WTC11 (cell line): Measurements from ENCODE around the gene RNPEPL1. TPM values are rescaled to one million over a fixed set of nuclear protein-coding genes. Genes with fewer than 3 reads are reported as not detected.

Experiments
- ATAC-seq: fragments of 200-7000 bp; cut with Tn5 transposase; 2 replicates; pipeline ENCODE4 v1.10.0; 2021; ENCODE audit warnings: mild to moderate bottlenecking, moderate library complexity
- CTCF ChIA-PET: fragments of 300-600 bp; sonication (Branson Sonifier 250); formaldehyde crosslinking; loops from one replicate; lab custom pipeline; 2021; ENCODE audit warnings: antibody characterized with exemption; lab: Charles Lee
- POLR2A ChIA-PET: fragments of 350-600 bp; sonication (Branson Sonifier 250); formaldehyde crosslinking; loops from one replicate; lab custom pipeline; 2021; ENCODE audit warnings: antibody characterized with exemption; lab: Charles Lee
- DNase-seq: peaks from one replicate; pipeline ENCODE4 v3.0.0; 2021; ENCODE audit warnings: low spot score
- H3K27ac Mint-ChIP-seq: 2 replicates; pipeline ENCODE4 v1.8.0; 2021; ENCODE audit warnings: mixed read lengths
- H3K27me3 Mint-ChIP-seq: 2 replicates; pipeline ENCODE4 v1.8.0; 2021; ENCODE audit warnings: low read depth, mild to moderate bottlenecking, moderate library complexity, mixed read lengths
- H3K36me3 Mint-ChIP-seq: 2 replicates; pipeline ENCODE4 v1.8.0; 2021; ENCODE audit warnings: mixed read lengths
- H3K4me1 Mint-ChIP-seq: 2 replicates; pipeline ENCODE4 v1.8.0; 2022; ENCODE audit warnings: mixed read lengths
- H3K4me3 Mint-ChIP-seq: 2 replicates; pipeline ENCODE4 v1.8.0; 2021; ENCODE audit warnings: mild to moderate bottlenecking, moderate library complexity, mixed read lengths
- H3K9me3 Mint-ChIP-seq: 2 replicates; pipeline ENCODE4 v1.8.0; 2021; ENCODE audit warnings: mixed read lengths
- CREB1 ChIP-seq: sonication (generic); formaldehyde crosslinking; IDR thresholded peaks from 2 replicates; pipeline ENCODE4 v1.8.0; 2023; ENCODE audit warnings: mild to moderate bottlenecking, missing genetic modification reagents
- E2F4 ChIP-seq: sonication (generic); formaldehyde crosslinking; IDR thresholded peaks from 2 replicates; pipeline ENCODE4 v1.8.1; 2022; ENCODE audit warnings: low read depth, mild to moderate bottlenecking, moderate library complexity, missing genetic modification reagents, borderline replicate concordance
- FOXP1 ChIP-seq: sonication (generic); formaldehyde crosslinking; IDR thresholded peaks from 2 replicates; pipeline ENCODE4 v1.8.0; 2022; ENCODE audit warnings: missing genetic modification reagents, mild to moderate bottlenecking, moderate library complexity, borderline replicate concordance
- JUN ChIP-seq: sonication (generic); formaldehyde crosslinking; IDR thresholded peaks from 2 replicates; pipeline ENCODE4 v1.8.0; 2023; ENCODE audit warnings: mild to moderate bottlenecking, missing genetic modification reagents
- MYBL2 ChIP-seq: sonication (generic); formaldehyde crosslinking; IDR thresholded peaks from 2 replicates; pipeline ENCODE4 v1.8.1; 2023; ENCODE audit warnings: mild to moderate bottlenecking, moderate library complexity, missing genetic modification reagents
- NFATC4 ChIP-seq: fragments of 250-450 bp; sonication (Bioruptor Pico); IDR thresholded peaks from 2 replicates; pipeline ENCODE4 v1.9.0; 2021; ENCODE audit warnings: mild to moderate bottlenecking
- NR2C2 ChIP-seq: sonication (generic); formaldehyde crosslinking; IDR thresholded peaks from 2 replicates; pipeline ENCODE4 v1.8.0; 2022; ENCODE audit warnings: mild to moderate bottlenecking, missing genetic modification reagents
- PRRX2 ChIP-seq: fragments of 250-450 bp; sonication (Bioruptor Pico); IDR thresholded peaks from 2 replicates; pipeline ENCODE4 v1.8.0; 2021; ENCODE audit warnings: mild to moderate bottlenecking
- TP53 ChIP-seq: sonication (generic); formaldehyde crosslinking; IDR thresholded peaks from 2 replicates; pipeline ENCODE4 v1.8.1; 2023; ENCODE audit warnings: mild to moderate bottlenecking, missing genetic modification reagents
- USF1 ChIP-seq: sonication (generic); formaldehyde crosslinking; IDR thresholded peaks from 2 replicates; pipeline ENCODE4 v1.8.0; 2022; ENCODE audit warnings: mild to moderate bottlenecking, missing genetic modification reagents
- ZNF423 ChIP-seq: fragments of 250-450 bp; sonication (Bioruptor Pico); IDR thresholded peaks from 2 replicates; pipeline ENCODE4 v2.1.2; 2022; ENCODE audit warnings: mild to moderate bottlenecking, moderate library complexity
- ZNF425 ChIP-seq: fragments of 250-450 bp; sonication (Bioruptor Pico); conservative IDR thresholded peaks from 2 replicates; pipeline ENCODE4 v1.9.0; 2021; ENCODE audit warnings: mild to moderate bottlenecking
- ZNF532 ChIP-seq: fragments of 250-450 bp; sonication (Bioruptor Pico); IDR thresholded peaks from 2 replicates; pipeline ENCODE4 v1.9.0; 2021; ENCODE audit warnings: mild to moderate bottlenecking, borderline replicate concordance
- total RNA-seq: library from RNA; stranded (reverse); gene quantifications from 3 replicates; pipeline ENCODE4 v1.2.3, GENCODE V29; 2021
- TF ChIP-seq, protein P1 (sequence below): sonication (generic); formaldehyde crosslinking; IDR thresholded peaks from 2 replicates; pipeline ENCODE4 v1.8.0; 2022; ENCODE audit warnings: mild to moderate bottlenecking, missing genetic modification reagents
- TF ChIP-seq, protein P2 (sequence below): sonication (generic); formaldehyde crosslinking; IDR thresholded peaks from 2 replicates; pipeline ENCODE4 v1.8.0; 2023; ENCODE audit warnings: missing genetic modification reagents, mild to moderate bottlenecking, borderline replicate concordance

Gene RNPEPL1
- total RNA-seq, 1 experiment from 2014 or later = 18.8 TPM

DNA sequence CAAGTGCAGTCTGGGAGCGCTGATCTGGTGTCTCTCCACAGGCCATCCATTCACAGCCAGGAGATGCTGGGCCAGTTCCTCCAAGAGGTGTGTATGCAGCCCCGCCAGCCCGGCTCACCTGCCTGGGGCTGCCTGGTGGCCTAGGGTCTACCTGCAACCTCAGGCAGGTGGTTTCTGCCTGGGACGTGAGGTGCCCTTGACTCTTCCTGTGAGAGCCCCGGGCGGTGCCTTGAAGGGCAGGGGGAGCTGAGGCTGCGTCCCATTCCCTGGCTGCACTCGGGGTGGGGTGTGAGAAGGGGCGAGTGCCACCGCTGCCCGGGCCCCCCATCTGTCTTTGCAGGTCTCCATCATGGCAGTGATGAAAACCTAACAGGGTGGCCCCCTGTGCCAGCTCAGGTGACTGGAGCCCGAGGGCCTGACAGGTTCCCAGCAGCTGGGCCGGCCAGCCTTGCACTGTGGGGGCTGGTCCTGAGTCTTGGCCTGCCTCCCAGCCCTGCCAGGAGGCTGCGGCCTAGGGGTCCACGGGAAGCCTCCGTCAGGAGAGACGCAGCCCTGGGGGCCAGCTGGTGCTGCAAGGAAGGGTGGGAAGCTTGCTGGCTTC lies 30.1 kb downstream of the RNPEPL1 start (continued):
- no peak for TF ChIP-seq USF1
- no peak for TF ChIP-seq ZNF423 (CRISPR knock-in tag)
- no peak for TF ChIP-seq MYBL2
- no peak for TF ChIP-seq ZNF532 (CRISPR knock-in tag)
- TF ChIP-seq ZNF425 (CRISPR knock-in tag) = no peak

GRCh38 chr2:240599141-240599583 lies 30.9 kb downstream of the RNPEPL1 start:
- no peaks in the 10 kb centered on the region for H3K9me3 Mint-ChIP-seq
- TF ChIP-seq FOXP1 (CRISPR knock-in tag) (no peak), TP53 (CRISPR knock-in tag) (no peak), CREB1 (CRISPR knock-in tag) (no peak)
- TF ChIP-seq, all 79 proteins: peak for 0
- H3K4me1 Mint-ChIP-seq = no peaks in the 10 kb centered on the region
- no peaks in the 10 kb centered on the region for H3K36me3 Mint-ChIP-seq
- H3K27ac Mint-ChIP-seq = no peak overlapping the region
- ATAC-seq = no peak
- ChIA-PET CTCF (no interaction called here), POLR2A (no interaction called here)
- no peaks in the 10 kb centered on the region for H3K27me3 Mint-ChIP-seq
- DNase-seq = no peak
- no peak overlapping the region for H3K4me3 Mint-ChIP-seq

- H3K27ac Mint-ChIP-seq = no peak overlapping the region
- TF ChIP-seq, protein P1, sequence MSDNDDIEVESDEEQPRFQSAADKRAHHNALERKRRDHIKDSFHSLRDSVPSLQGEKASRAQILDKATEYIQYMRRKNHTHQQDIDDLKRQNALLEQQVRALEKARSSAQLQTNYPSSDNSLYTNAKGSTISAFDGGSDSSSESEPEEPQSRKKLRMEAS (CRISPR knock-in tag) = no peak
- no peaks in the 10 kb centered on the region for H3K27me3 Mint-ChIP-seq
- DNase-seq (no peak), ATAC-seq (no peak)
- no peaks in the 10 kb centered on the region for H3K36me3 Mint-ChIP-seq
- no peak overlapping the region for H3K4me3 Mint-ChIP-seq
- CTCF ChIA-PET = interaction anchor here (1.9 kb wide), 1 partner anchor 21 kb away, joined by 4 read pairs; no protein-coding TSS in a partner anchor
- POLR2A ChIA-PET = no interaction called here
- H3K9me3 Mint-ChIP-seq = no peaks in the 10 kb centered on the region
- H3K4me1 Mint-ChIP-seq = no peaks in the 10 kb centered on the region
These were observed 32.2 kb downstream of the RNPEPL1 start for GRCh38 chr2:240600451-240600961.

DNA sequence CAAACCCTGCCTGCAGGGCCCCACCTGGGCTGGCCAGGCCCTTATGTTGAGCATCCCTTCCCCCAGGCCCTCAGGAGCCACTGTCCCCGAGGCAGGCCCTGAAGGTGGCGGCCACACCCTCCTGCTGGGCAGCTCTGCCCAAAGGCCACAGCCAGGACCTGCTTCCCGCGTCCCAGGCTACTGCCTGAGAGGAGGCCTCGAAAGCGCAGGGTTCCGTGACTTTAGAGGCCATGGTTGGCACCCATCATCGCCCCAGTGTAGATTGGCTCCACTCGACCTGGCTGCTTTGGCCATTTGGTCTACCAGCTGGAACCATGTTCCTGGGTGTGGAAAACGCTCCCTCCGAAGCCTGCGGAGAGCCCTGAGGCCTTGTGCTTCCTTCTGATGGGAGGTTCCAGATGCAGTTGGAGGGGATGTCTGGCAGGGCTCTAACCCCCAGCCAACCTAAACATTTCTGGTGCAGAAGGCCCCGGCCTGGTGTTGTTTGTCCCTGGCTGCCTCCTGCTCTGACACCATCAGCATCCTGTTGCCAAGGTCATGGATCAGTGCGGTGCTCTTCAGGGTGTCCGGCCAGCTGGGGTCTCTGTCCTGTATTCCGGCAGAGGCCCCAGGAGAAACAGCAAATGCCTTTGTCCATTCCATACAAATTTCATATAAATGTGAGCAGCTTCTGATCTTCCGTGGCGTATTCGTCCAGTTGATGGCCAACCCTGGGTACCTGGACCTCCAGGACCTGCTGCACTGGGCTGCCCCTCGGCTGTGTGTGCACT lies 33.0 kb downstream of the RNPEPL1 start:
- no peak for DNase-seq
- no peak for ATAC-seq
- Mint-ChIP-seq H3K27ac (no peak overlapping the region), H3K27me3 (no peaks in the 10 kb centered on the region), H3K4me1 (no peaks in the 10 kb centered on the region), H3K36me3 (no peaks in the 10 kb centered on the region), H3K4me3 (no peak overlapping the region), H3K9me3 (no peaks in the 10 kb centered on the region)
- ChIA-PET CTCF (interaction anchor here (1.9 kb wide), 1 partner anchor 22 kb away, joined by 4 read pairs; no protein-coding TSS in a partner anchor), POLR2A (no interaction called here)
- TF ChIP-seq NFATC4 (CRISPR knock-in tag) (no peak), E2F4 (CRISPR knock-in tag) (no peak), TP53 (CRISPR knock-in tag) (no peak), JUN (CRISPR knock-in tag) (no peak), PRRX2 (CRISPR knock-in tag) (no peak), NR2C2 (CRISPR knock-in tag) (no peak)
- TF ChIP-seq, protein P2, sequence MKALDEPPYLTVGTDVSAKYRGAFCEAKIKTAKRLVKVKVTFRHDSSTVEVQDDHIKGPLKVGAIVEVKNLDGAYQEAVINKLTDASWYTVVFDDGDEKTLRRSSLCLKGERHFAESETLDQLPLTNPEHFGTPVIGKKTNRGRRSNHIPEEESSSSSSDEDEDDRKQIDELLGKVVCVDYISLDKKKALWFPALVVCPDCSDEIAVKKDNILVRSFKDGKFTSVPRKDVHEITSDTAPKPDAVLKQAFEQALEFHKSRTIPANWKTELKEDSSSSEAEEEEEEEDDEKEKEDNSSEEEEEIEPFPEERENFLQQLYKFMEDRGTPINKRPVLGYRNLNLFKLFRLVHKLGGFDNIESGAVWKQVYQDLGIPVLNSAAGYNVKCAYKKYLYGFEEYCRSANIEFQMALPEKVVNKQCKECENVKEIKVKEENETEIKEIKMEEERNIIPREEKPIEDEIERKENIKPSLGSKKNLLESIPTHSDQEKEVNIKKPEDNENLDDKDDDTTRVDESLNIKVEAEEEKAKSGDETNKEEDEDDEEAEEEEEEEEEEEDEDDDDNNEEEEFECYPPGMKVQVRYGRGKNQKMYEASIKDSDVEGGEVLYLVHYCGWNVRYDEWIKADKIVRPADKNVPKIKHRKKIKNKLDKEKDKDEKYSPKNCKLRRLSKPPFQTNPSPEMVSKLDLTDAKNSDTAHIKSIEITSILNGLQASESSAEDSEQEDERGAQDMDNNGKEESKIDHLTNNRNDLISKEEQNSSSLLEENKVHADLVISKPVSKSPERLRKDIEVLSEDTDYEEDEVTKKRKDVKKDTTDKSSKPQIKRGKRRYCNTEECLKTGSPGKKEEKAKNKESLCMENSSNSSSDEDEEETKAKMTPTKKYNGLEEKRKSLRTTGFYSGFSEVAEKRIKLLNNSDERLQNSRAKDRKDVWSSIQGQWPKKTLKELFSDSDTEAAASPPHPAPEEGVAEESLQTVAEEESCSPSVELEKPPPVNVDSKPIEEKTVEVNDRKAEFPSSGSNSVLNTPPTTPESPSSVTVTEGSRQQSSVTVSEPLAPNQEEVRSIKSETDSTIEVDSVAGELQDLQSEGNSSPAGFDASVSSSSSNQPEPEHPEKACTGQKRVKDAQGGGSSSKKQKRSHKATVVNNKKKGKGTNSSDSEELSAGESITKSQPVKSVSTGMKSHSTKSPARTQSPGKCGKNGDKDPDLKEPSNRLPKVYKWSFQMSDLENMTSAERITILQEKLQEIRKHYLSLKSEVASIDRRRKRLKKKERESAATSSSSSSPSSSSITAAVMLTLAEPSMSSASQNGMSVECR = no peak
